ENCODE measurements around the gene HADHA. TPM values are rescaled to one million over a fixed set of nuclear protein-coding genes. Genes with fewer than 3 reads are reported as not detected.

Gene HADHA
- total and polyA plus RNA-seq, 2 experiments from 2014 or later = 154 to 223 TPM

- TF ChIP-seq CTCF (IDR thresholded peaks at IDR 0.05; ENCODE audit: low read depth, low read length) = no peak
- H3K4me3 ChIP-seq = peak within 1 kb of the TSS; percentile 35
- peaks cover 47% of the 10 kb centered on the region for H3K27me3 ChIP-seq
- H3K9me3 ChIP-seq (ENCODE audit: low read depth) = no peaks in the 10 kb centered on the region
- DNase-seq (ENCODE audit: low read depth in 1 of 2, low spot score in 1 of 2) = peak in 1 of 2 donors; percentile 50
- no peaks in the 10 kb centered on the region for H3K36me3 ChIP-seq
- H3K4me1 ChIP-seq (ENCODE audit: low read depth) = peaks cover 6% of the 10 kb centered on the region
- no peak within 1 kb of the TSS for H3K27ac ChIP-seq
These were observed 71.3 kb downstream of the HADHA start, which contains the start of gene GAREM2 for GRCh38 chr2:26172871-26173775. GAREM2 (plus strand) TSS chr2:26173088; CDS start chr2:26173221, 133 bp downstream.

DNA sequence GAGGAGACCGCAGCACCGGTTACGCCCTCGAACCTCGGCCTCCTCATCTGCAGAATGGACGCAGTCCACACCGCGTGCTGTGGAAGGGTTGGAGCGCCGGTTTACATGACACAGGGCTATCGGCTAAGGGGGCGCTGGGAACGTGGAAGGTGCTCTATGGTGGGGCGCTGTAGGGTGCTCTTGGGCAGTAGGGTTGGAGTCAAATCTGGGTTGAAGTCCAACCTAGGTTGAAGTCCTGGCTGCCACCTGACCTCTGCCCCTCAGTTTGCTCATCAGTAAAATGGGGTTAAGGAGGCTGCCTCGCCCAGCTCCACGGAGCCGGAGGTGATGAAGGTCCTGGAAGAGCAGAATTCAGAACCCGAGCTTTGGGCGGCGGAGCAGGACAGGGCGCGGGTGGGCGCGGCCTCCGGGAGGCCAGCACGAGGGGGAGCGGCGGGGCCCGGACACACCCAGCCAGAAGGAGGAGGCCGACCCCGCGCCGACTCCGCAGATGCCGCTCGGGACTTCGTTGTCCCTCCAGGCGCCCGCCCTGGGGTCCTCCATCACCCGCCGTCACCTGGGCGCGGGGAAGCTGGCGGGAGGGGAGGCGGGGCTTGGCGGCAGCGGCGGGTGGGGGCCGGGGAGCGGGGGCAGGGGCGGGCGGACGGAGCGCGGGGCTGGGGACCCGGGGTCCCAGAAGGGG is 72.1 kb downstream of the HADHA start:
- H3K36me3 ChIP-seq = no peaks in the 10 kb centered on the region
- no peaks in the 10 kb centered on the region for H3K9me3 ChIP-seq (ENCODE audit: low read depth)
- TF ChIP-seq CTCF (IDR thresholded peaks at IDR 0.05; ENCODE audit: low read depth, low read length) = no peak
- peaks cover 6% of the 10 kb centered on the region for H3K4me1 ChIP-seq (ENCODE audit: low read depth)
- H3K4me3 ChIP-seq = peak overlapping the region; percentile 30
- DNase-seq (ENCODE audit: low read depth in 1 of 2, low spot score in 1 of 2) = peak in 1 of 2 donors; percentile 30
- peaks cover 46% of the 10 kb centered on the region for H3K27me3 ChIP-seq
- no peak overlapping the region for H3K27ac ChIP-seq

GRCh38 chr2:26170795-26171194 is 73.6 kb downstream of the HADHA start:
- no peak for DNase-seq (ENCODE audit: low read depth in 1 of 2, low spot score in 1 of 2)
- H3K9me3 ChIP-seq (ENCODE audit: low read depth) = no peaks in the 10 kb centered on the region
- peaks cover 6% of the 10 kb centered on the region for H3K4me1 ChIP-seq (ENCODE audit: low read depth)
- no peak overlapping the region for H3K4me3 ChIP-seq
- no peaks in the 10 kb centered on the region for H3K36me3 ChIP-seq
- H3K27ac ChIP-seq = no peak overlapping the region
- H3K27me3 ChIP-seq = peaks cover 46% of the 10 kb centered on the region
- no peak for TF ChIP-seq CTCF (IDR thresholded peaks at IDR 0.05; ENCODE audit: low read depth, low read length)

DNA sequence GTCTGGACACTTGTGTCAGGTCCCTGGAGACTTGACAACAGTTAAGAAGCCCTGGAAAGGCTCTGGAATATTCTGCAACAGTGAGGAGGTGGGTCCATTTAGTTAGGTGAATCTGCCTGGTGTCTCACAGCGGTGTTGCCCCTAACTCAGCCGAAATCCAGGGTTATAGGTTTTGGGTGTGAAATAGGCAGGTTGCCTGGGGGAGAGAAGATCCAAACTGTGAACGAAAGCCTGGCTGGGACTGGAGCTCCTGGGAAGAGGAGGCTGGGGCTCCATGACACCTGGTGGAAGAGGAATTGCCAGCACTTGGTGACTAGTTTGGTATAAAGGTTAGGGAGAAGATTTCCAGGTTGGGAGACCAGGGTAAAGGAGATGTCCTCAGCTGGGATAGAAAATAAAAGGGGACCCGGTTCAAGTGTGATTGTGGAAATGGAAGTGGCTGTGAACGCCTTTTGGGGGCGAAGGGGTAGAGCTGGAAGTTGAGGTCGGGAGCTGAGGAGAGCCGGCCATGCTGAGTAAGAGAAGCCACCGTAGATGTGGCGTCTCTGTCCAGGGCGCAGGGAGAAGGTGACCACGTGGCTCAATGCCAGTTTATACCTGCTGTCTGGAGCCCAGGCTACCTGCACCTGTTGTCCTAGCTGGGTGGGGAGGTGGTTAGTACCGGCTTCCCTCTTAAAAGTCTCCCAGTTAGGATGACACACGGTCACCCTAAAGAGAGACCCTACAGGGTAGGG is 74.6 kb downstream of the HADHA start:
- Histone ChIP-seq H3K9me3 (ENCODE audit: low read depth) (no peaks in the 10 kb centered on the region), H3K36me3 (no peaks in the 10 kb centered on the region), H3K27me3 (peaks cover 46% of the 10 kb centered on the region), H3K27ac (no peak overlapping the region), H3K4me3 (no peak overlapping the region), H3K4me1 (ENCODE audit: low read depth) (no peaks in the 10 kb centered on the region)
- TF ChIP-seq CTCF (IDR thresholded peaks at IDR 0.05; ENCODE audit: low read depth, low read length) = no peak
- DNase-seq (ENCODE audit: low read depth in 1 of 2, low spot score in 1 of 2) = no peak

DNA sequence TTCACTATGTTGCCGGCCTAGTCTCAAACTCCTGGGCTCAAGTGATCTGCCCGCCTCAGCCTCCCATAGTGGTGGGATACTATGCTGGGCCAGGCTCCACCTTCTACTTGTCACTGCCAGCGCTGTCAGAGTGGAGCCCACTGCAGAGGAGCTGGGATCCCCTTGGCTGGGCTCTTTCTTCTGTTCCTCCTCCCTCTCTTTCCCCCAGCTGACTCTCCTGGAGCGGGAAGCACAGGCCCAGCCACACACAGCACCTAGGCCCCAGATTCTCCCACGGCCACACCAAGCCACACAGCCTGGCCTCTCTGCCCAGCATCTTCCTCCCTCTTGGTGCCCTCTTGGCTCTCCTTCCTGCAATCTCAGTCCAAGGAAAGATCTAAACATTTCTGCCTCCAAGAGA is 75.2 kb downstream of the HADHA start:
- Histone ChIP-seq H3K27ac (no peak overlapping the region), H3K4me3 (no peak overlapping the region), H3K9me3 (ENCODE audit: low read depth) (no peaks in the 10 kb centered on the region), H3K36me3 (no peaks in the 10 kb centered on the region), H3K4me1 (ENCODE audit: low read depth) (no peaks in the 10 kb centered on the region), H3K27me3 (peaks cover 47% of the 10 kb centered on the region)
- TF ChIP-seq CTCF (IDR thresholded peaks at IDR 0.05; ENCODE audit: low read depth, low read length) = no peak
- DNase-seq (ENCODE audit: low read depth in 1 of 2, low spot score in 1 of 2) = no peak
